Urothelium cell line (cell line): ENCODE measurements around the gene ORAI3.
"Not testable (repeated sequence)": the region's sequence is repeated elsewhere in the genome, so short reads cannot be mapped to it uniquely, and the experiment has no call there.

Experiments
- DNase-seq: peaks from one replicate; pipeline ENCODE4 v3.0.0; 2011; ENCODE audit warnings: low spot score, mixed read lengths
- FAIRE-seq: peaks from 2 replicates; lab custom pipeline; 2011; peaks lifted over from hg19 to GRCh38; lab: Jason Lieb, UNC

ORAI3 gene

DNA sequence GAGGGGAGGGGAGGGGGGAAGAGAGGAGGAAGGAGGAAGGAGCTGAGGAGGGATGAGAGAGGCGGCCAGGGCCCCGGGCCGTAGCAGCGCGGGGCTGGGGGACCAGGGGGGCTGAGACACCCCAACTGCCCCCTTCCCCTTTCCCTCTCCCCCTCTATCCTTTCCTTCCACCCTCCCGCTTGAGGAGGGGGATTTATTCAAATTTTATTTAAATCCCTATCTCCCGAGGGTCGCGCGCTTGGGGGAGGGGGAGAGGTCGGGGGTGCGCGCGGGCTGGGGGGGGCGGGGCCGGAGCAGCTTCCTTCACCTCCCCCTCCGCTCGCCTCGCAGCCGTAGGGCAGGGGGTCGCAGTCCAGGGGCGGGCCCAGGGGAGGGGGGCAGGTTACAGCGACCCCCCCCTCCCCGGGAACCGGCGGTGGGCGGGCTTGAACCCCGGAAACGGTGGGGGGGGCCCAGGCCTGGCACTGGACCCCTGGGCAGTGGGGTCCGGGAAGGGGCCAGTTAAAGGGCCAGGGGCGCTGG is 25.3 kb upstream of the ORAI3 start, which contains the start of gene FBXL19:
Gene FBXL19, plus strand, starts transcription at position 19 of the 522 bp plus-strand sequence. CDS start 2,183 bp downstream, outside the sequence.
- DNase-seq (no peak), FAIRE-seq (no peak)

- DNase-seq (no peak), FAIRE-seq (no peak)
These were observed 24.6 kb upstream of the ORAI3 start for GRCh38 chr16:30924076-30924912.

GRCh38 chr16:30924913-30925631 is 23.8 kb upstream of the ORAI3 start:
- DNase-seq, result no peak
- no peak for FAIRE-seq

DNA sequence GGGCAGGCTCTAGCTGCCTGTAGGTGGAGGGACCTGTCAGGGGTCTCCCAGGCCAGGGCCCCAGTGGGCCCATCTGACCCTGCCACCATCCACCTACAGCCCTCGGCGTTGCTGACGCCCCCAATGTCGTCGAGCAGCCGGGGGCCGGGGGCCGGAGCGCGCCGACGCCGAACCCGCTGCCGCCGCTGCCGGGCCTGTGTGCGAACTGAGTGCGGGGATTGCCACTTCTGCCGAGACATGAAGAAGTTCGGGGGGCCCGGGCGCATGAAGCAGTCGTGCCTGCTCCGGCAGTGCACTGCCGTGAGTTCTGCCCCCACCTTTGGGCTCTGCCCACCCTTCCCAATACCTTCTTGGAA is 23.3 kb upstream of the ORAI3 start:
- DNase-seq (no peak), FAIRE-seq (no peak)

DNA sequence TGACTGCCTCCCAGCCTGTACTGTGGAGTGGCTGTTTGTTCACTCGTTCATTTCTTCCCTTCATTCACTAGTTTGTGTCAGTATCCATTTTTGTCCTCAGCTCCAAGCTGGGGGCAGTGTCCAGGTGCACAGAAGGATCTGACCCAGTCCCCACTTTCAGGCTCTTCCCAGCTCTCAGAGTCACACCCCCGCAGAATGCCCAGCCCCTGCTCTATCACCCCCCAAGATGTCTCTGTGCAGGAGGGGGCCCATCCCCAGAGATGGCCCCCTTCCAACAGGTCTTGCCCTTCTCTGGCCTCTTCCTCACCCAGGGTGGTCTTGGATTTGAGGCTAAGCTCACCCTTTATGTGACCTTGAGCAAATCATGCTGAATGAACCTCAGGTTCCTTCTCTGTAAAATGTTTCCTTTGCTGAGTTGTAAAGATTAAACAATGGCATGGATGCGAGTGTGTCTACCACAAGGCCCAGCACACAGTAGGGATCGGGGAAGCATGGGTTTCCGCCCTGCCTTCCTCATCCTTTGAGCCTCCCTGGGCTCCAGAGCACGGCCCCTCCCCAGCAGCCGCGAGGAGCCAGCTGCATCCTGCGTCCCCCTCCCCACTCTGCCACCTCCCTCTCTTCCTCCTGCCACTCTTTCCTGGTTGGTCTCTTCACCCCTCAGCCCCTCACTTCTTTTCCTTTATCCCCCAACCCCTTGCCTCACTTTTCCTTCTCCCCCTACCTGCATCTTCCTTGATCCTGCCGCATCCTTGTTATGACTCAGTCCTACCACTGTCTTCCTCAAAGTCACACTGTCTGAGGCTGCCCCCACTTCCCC is 22.7 kb upstream of the ORAI3 start:
- no peak for FAIRE-seq
- DNase-seq, result no peak

DNA sequence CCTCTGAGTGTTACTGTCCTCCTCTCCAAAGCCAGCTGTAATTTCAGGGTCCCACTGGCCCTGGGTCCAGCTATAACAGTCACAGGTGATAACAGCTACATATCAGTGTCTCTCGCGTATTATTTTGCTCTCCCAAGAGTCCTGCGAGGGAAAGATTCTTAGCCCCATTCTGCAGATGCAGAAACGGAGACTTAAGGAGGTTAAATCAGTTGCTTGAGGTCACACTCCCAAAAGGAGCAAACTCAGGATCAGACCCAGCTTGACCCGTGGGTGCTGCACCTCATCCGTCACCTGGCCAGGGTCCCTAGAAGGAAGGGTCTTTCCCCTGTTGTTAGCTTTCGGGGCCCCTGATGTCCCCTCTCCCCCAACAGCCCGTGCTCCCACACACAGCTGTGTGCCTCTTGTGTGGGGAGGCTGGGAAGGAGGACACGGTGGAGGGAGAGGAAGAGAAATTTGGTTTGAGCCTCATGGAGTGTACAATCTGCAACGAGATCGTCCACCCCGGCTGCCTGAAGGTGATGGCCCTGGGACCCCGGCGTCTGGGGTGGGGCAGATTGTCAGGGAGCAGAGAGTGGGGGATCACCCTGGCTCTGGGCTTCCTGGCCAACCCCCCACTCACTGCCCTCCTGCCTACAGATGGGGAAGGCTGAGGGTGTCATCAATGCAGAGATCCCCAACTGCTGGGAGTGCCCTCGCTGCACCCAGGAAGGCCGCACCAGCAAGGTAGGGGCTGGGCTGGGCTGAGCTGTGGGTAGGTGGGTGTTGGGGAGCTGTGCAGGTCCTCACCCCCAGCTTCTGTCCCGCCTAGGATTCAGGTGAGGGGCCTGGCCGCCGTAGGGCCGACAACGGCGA is 21.7 kb upstream of the ORAI3 start:
- FAIRE-seq (no peak), DNase-seq (no peak)

GRCh38 chr16:30927789-30928378 is 21.0 kb upstream of the ORAI3 start:
- DNase-seq (peak; percentile 58), FAIRE-seq (no peak)

DNA sequence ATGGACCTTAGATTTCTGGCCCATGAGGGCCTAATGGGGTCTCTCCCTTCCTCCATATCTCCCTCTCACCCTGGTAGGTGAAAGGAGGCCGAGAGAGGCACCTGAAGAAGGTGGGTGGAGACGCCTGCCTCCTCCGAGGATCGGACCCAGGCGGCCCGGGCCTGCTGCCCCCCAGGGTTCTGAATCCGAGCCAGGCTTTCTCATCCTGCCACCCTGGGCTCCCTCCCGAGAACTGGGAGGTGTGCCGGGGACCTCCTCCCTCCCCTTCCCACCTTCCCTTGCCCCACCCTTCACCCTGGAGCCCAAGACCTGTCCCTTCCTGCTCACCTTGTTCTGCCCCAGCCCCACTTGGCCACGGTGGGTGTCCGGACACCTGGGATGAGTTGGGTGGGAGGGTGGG is 20.5 kb upstream of the ORAI3 start:
- FAIRE-seq, result no peak
- DNase-seq, result no peak

DNA sequence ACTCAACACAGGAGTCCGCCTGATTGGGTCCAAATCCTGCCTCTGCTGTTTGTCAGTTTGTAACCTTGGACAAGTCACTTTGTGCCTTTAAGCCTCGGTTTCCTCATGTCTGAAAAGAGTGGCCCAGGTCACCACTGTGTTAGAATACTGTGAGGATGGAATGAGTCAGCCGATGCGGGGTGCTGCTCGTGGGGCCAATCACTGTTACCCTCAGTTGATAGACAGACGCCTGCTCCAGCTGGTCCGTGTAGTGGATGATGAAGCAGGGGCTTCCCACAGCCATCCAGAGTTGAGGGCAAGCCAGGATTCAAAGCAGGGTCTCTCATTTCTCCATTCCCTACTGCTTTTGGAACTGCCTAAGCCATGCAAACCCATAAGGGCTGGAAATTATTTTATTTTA is 19.7 kb upstream of the ORAI3 start:
- no peak for DNase-seq
- no peak for FAIRE-seq

DNA sequence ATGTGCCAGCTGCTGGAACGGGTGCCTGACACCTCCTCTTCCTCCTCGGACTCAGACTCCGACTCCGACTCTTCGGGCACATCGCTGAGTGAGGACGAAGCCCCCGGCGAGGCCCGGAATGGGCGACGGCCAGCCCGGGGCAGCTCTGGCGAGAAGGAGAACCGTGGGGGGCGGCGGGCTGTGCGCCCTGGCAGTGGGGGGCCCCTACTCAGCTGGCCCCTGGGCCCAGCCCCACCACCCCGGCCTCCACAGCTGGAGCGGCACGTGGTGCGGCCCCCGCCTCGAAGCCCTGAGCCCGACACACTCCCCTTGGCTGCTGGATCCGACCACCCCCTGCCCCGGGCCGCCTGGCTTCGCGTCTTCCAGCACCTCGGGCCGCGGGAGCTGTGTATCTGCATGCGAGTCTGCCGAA is 18.7 kb upstream of the ORAI3 start:
- FAIRE-seq (no peak), DNase-seq (no peak)

DNA sequence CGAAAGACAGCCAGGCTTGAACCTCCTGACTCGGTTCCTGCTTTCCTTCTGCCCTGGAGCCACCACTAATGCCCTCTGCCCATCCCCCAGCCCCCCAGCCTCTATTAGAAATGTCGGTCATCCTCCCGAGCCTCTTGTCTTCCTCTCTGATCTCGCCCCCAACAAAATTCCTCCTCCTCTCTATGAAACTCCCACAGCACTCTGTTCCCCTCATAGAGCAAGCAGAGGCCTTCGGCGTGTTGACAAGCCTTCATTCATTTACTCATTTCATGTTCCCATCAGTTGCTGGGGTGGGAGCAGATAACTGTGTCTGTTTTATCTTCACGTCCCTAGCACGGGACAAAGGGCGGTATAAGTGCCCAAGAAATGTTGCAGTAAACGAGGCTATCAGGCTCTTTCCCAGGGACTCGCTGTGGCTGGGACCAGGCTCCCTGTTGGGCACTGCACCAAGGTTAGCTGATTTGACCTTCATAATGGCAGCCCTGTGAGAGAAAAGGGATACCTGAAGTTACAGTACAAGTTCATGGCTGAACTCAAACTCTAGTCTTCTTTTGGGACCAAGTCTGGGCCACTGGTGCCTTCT is 17.7 kb upstream of the ORAI3 start:
- DNase-seq (no peak), FAIRE-seq (no peak)

DNA sequence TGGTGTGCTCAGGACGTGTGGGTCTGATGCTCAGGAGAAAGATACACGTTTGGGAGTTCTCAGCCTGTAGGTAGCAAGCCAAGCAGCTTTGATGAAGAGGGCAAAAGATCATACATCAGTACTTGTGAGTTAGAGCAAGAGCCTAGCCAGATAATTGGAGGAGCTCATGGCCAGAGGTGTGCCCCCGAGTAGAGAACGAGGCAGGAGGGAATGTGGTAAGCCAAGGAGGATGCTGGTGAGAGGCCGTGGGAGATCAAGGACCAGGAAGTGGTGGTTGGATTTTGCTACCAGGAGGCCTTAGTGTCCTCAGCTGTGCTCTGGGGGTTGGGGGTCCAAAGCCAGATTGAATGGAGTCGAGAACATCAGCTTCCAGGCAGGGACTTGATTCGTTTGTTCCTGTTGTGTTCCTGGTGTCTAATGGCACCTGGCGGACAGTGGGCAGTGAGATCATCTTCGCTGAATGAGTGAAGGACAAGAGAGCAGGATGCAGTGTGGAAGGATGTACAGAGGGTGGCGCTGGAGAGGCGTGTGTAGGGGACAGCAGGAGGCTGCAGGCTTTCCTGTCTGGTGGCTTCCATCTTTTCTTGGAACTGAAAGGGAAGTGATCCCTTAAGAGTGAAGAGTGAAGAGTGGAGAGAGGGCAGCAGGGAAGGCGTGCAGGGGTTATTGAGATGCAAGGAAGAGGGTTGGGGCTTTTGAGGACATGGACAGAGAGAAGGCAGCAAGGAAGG is 13.9 kb upstream of the ORAI3 start:
- DNase-seq (no peak), FAIRE-seq (no peak)

- FAIRE-seq (no peak), DNase-seq (no peak)
These were observed 11.2 kb upstream of the ORAI3 start for GRCh38 chr16:30937692-30938091.

DNA sequence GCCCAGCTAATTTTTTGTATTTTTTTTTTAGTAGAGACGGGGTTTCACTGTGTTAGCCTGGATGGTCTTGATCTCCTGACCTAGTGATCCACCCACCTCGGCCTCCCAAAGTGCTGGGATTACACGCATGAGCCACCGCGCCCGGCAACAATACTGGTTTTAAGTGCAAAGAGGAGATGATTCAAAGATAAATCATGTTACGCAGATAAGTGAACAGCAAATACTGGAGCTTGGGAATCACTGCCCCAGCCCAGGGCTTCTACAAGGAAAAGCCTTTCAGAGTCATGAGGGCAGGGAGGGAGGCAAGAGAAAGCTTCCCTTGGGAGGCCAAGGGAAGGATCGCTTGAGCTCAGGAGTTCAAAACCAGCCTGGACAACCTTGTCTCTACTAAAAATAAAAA is 9.3 kb upstream of the ORAI3 start:
- FAIRE-seq, DNase-seq: not testable (repeated sequence)

GRCh38 chr16:30941600-30942425 is 7.1 kb upstream of the ORAI3 start:
- FAIRE-seq (no peak), DNase-seq (peak; percentile 77)

GRCh38 chr16:30942426-30942806 is 6.5 kb upstream of the ORAI3 start:
- DNase-seq (no peak), FAIRE-seq (no peak)

- DNase-seq, result no peak
- FAIRE-seq, result no peak
These were observed 4.5 kb upstream of the ORAI3 start for GRCh38 chr16:30944352-30944751.
